WERI-Rb-1 (cell line): Measurements from ENCODE around the gene HSFX1.
"Not testable (repeated sequence)": the region's sequence is repeated elsewhere in the genome, so short reads cannot be mapped to it uniquely, and the experiment has no call there.

Experiments used
- DNase-seq: peaks from one replicate; pipeline ENCODE4 v3.0.0-alpha.2; 2020
- H3K27ac ChIP-seq: fragments of 250-450 bp; sonication (Bioruptor Pico); 2 replicates; pipeline ENCODE4 v1.5.1; 2020; ENCODE audit warnings: mild to moderate bottlenecking, moderate library complexity
- H3K27me3 ChIP-seq: fragments of 250-450 bp; sonication (Bioruptor Pico); 2 replicates; pipeline ENCODE4 v1.5.1; 2021; ENCODE audit warnings: mild to moderate bottlenecking, low read depth, moderate library complexity; ENCODE audit not compliant: insufficient read depth, severe bottlenecking
- H3K36me3 ChIP-seq: fragments of 250-450 bp; sonication (Bioruptor Pico); 2 replicates; pipeline ENCODE4 v1.5.1; 2020; ENCODE audit warnings: mild to moderate bottlenecking, moderate library complexity
- H3K4me3 ChIP-seq: 2 replicates; pipeline ENCODE4 v1.5.1; 2011; ENCODE audit warnings: low read depth, mild to moderate bottlenecking, control low read depth, low read length
- H3K9me3 ChIP-seq: fragments of 250-450 bp; sonication (Bioruptor Pico); 2 replicates; pipeline ENCODE4 v1.5.1; 2021; ENCODE audit warnings: mild to moderate bottlenecking, moderate library complexity; ENCODE audit not compliant: severe bottlenecking
- CTCF ChIP-seq: IDR thresholded peaks from 2 replicates; pipeline ENCODE4 v1.5.1; 2011; ENCODE audit warnings: low read depth, mild to moderate bottlenecking, control low read depth, inconsistent platforms, low read length

The HSFX1 gene

GRCh38 chrX:149760965-149761364 lies 12.9 kb upstream of the HSFX1 start:
- TF ChIP-seq CTCF, result no peak
- H3K27ac ChIP-seq, result no peak overlapping the region
- DNase-seq, result peak; percentile 1
- H3K9me3 ChIP-seq, result no peaks in the 10 kb centered on the region
- peaks cover 32% of the 10 kb centered on the region for H3K27me3 ChIP-seq
- no peaks in the 10 kb centered on the region for H3K36me3 ChIP-seq
- no peak overlapping the region for H3K4me3 ChIP-seq

GRCh38 chrX:149761858-149762674 lies 11.8 kb upstream of the HSFX1 start:
- not testable (repeated sequence) for H3K4me3 ChIP-seq, H3K27ac ChIP-seq, H3K9me3 ChIP-seq, H3K36me3 ChIP-seq
- peak; percentile 1 for DNase-seq
- peaks cover 38% of the 10 kb centered on the region for H3K27me3 ChIP-seq

- H3K9me3 ChIP-seq, result no peaks in the 10 kb centered on the region
- no peaks in the 10 kb centered on the region for H3K36me3 ChIP-seq
- peak; percentile 0 for DNase-seq
- TF ChIP-seq CTCF, result no peak
- peaks cover 29% of the 10 kb centered on the region for H3K27me3 ChIP-seq
- H3K4me3 ChIP-seq, result no peak overlapping the region
- H3K27ac ChIP-seq, result no peak overlapping the region
These were observed 10.9 kb upstream of the HSFX1 start for GRCh38 chrX:149762696-149763614.

- H3K27me3 ChIP-seq, H3K9me3 ChIP-seq, DNase-seq, H3K4me3 ChIP-seq, H3K36me3 ChIP-seq, H3K27ac ChIP-seq: not testable (repeated sequence)
These were observed 3.5 kb upstream of the HSFX1 start for GRCh38 chrX:149770344-149770743.

GRCh38 chrX:149773026-149773425 lies 842 bp upstream of the HSFX1 start:
- H3K27ac ChIP-seq, DNase-seq, H3K36me3 ChIP-seq, H3K27me3 ChIP-seq, H3K9me3 ChIP-seq, H3K4me3 ChIP-seq: not testable (repeated sequence)

GRCh38 chrX:149777999-149778398 lies 4.1 kb downstream of the HSFX1 start:
- DNase-seq, H3K36me3 ChIP-seq, H3K27ac ChIP-seq: not testable (repeated sequence)

GRCh38 chrX:149781727-149782126 lies 7.9 kb downstream of the HSFX1 start, which contains the start of gene MAGEA9:
Gene MAGEA9 (plus strand): TSS chrX:149781930. CDS start chrX:149786211, 4,281 bp downstream.
- not testable (repeated sequence) for H3K4me3 ChIP-seq, H3K27me3 ChIP-seq, H3K27ac ChIP-seq, H3K36me3 ChIP-seq, DNase-seq, H3K9me3 ChIP-seq

More at GRCh38 chrX:149777999-149778398, 4.1 kb downstream of the HSFX1 start:
- not testable (repeated sequence) for H3K27me3 ChIP-seq, H3K4me3 ChIP-seq, H3K9me3 ChIP-seq

GRCh38 chrX:149795531-149795930 lies 21.7 kb downstream of the HSFX1 start:
- H3K4me3 ChIP-seq, H3K9me3 ChIP-seq, H3K27ac ChIP-seq, H3K27me3 ChIP-seq, DNase-seq, H3K36me3 ChIP-seq: not testable (repeated sequence)
